ENCODE data around the gene ARHGEF39. TPM values are rescaled to one million over a fixed set of nuclear protein-coding genes. Genes with fewer than 3 reads are reported as not detected.
"Not testable (repeated sequence)": the region's sequence is repeated elsewhere in the genome, so short reads cannot be mapped to it uniquely, and the experiment has no call there.

Gene ARHGEF39
- total RNA-seq, 1 donor from 2014 or later, result 0.94 TPM

DNA sequence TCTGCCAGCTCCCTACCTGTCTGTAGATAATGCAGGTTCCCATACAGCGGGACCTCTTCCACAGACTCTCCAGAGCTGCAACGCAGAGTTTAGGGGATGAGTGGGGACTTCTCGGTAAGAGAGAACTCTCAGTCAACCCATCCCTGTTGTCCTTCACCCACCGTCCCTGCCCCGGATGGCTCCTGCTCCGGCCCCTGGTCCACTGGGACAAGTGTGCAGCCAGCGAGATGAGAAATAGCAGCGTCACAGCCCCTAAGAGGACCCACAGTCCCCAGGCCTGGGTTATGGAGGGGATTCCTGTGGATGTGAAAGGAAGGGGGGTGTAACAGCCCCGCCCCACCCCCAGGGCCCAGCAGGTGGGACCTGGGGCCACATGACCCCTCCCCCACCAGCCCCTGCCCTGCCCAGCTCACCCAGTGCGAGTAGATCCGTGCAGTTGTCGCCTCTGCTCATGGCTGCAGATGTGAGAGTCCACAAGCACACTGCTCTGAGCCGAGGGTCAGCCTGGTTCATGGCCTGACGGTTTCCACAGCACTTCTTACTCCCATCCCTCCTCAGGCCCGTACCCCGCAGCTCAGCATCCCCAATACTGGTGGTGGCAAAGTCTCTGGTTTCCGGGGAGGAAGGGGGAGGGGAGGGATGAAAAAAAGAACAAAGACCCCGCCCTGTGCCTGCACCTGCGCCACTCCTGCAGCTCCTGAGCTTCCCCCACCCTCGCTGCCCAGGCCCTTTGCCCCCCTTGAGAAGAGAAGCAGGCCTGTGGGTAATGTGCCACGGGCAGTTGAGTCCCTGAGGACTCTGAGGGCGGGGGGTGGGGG lies 14.4 kb downstream of the ARHGEF39 start, which contains the start of gene SIT1:
Gene SIT1, minus strand, starts transcription at position 591 of the 818 bp plus-strand sequence. Its CDS starts 78 bp downstream, at position 513.
- no peak for DNase-seq

DNA sequence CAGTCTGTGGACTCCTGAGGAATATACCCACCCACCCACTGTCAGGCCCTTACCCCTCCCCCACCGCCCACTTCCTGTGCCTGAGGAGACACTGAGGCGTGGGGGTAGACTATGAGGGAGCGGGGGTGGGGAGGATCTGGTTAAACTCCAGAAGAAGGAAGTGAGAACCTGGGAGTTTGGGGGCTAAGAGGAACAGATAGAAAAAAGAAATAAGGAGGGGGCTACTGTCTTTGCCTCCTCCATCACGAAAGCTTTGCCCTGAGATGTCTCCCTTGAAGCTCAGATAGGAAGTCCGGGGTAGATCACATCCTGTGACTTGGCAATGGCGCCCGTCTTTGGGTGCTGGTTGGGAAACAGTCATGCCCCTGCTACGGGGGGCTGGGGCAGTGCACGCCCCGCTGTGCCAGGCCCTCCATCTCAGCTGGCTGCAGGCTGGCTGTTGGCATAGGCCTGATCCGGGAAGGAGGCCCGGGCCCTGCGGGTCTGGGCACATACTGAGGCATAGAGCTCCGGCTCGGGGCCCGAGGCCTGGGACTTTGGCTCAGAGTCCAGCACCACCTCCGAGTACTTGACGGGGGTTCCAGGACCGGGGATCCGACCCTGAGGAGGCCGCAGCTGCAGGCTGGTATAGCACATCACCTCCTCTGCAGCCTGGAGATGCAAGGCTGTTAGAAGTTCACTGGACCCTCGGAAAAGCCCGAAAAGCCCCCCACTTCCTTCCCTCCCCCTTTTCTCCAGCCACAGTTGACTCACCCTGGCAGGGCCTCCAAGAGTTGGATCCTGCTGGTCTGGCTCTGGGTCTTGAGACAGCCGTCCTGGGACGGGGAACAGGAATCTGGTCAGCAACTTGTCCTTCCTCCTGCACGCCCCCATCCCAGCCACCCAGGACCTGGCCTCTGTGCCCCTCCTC lies 15.3 kb downstream of the ARHGEF39 start:
- DNase-seq, result no peak

GRCh38 chr9:35646533-35647265 lies 18.3 kb downstream of the ARHGEF39 start:
- peak; percentile 85 for DNase-seq

DNA sequence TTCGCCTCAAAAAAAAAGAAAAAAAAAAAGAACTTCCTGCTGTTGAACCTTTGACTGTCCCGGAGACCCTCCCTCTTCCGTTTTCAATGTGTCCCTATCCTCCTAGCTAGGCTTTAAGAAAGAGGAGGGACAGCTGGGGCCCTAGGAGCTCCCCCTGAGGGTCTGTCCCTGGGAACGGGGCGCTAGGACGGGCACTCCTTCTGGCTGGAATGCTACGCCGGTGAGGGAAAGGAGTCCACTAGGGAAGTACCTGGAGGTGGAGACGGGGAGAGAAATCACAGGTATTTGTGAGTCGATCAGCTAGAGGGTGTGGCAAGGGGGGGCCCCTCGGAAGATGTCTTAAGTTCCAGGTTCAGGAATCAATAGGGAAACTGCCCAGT lies 18.9 kb downstream of the ARHGEF39 start:
- DNase-seq, result no peak

GRCh38 chr9:35645736-35646135 lies 19.3 kb downstream of the ARHGEF39 start:
- not testable (repeated sequence) for DNase-seq

DNA sequence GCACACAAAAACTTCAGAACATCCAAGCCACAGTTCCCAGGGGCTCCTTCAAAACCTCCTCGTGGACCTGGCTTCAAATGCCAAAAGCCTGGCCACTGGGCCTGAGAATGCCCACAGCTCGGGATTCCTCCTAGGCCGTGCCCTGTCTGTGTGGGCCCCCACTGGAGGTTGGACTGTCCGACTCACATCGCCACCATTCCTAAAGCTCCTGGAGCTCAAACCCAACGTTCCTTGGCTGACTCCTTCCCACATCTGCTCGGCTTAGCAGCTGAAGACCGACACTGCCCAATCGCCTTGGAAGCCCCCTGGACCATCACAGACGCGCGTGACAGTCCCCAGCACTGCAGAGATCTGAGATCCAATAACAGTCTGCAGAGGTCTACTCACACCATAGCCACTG lies 21.9 kb downstream of the ARHGEF39 start:
- DNase-seq, result no peak

DNA sequence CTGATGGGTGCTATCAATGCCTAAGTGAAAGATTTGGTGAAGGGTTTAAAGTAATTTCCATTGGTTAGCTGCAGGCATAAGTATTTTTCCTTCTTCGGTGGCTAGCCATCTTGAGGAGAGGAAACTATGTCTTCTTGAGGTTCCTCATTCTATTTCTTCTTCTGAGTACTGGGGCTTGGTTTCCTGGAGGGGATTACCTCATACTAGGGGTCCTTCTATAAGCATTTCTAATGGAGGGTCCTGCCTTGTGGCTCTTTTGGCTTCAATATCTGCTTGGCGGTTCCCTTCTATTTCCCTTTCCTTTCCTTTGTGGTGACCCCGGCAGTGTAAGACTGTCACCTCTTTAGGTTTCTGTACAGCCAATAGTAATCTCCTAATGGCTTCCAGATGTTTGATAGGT lies 23.5 kb downstream of the ARHGEF39 start:
- DNase-seq, result not testable (repeated sequence)

DNA sequence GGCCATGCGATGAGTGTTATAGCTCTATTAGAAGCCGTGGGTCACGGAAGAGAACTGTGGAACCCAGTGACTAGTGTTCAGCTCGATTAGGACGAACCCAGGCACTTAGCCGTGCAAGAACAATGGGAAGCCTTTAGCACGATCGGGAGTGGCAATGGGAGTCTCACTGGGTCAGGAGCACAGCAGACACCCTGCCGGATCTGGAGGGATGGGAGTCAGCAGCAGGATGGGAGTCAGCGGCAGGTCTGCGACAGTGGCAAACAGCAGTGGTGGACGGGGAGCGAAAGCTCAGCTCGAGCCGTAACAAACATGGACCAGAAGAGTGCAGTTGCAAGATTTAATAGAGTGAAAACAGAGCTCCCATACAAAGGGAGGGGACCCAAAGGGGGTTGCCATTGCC lies 24.6 kb downstream of the ARHGEF39 start:
- not testable (repeated sequence) for DNase-seq

DNA sequence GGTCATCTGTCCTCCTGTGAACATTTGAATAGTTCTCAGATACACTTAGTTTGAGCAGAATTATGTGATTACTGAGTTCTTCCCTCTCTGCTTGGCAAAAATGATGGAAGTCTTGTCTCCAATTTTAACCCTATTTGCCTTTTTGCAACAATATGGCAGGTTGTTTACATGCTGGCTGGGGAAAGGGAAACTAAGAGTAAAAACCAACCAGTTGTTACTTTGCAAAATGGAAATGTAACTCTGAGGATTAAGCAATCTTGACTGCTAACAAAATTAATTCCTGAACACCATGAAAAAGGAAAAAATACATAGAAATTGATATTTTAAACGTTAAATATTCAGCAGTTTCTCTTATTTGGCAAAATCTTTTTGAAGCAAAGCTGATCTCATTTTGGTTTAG lies 25.4 kb downstream of the ARHGEF39 start:
- DNase-seq, result no peak

- not testable (repeated sequence) for DNase-seq
Observed at GRCh38 chr9:35639225-35639624, 25.8 kb downstream of the ARHGEF39 start.

- not testable (repeated sequence) for DNase-seq
Observed at GRCh38 chr9:35638751-35639150, 26.2 kb downstream of the ARHGEF39 start.

DNA sequence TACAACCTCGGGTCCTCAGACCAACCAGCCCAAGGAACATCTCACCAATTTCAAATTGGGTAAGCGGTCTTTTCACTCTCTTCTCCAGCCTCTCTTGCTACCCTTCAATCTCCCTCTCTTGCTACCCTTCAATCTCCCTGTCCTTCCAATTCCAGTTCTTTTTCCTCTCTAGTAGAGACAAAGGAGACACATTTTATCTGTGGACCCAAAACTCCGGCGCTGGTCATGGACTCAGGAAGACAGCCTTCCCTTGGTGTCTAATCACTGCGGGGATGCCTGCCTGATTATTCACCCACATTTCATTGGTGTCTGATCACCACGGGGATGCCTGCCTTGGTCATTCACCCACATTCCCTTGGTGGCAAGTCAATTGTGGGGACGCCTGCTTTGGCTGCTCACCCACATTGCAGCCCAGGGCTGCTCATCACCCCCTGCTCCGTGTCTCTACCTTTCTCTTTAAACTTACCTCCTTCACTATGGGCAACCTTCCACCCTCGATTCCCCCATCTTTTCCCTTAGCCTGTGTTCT lies 27.5 kb downstream of the ARHGEF39 start:
- DNase-seq, result not testable (repeated sequence)

DNA sequence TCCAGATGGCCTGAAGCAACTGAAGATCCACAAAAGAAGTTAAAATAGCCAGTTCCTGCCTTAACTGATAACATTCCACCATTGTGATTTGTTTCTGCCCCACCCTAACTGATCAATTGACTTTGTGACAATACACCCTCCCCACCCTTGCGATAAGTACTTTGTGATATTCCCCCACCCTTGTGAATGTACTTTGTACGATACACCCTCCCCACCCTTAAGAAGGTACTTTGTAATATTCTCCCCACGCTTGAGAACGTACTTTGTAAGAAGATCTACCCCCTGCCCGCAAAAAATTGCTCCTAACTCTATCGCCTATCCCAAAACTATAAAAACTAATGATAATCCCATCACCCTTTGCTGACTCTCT lies 28.1 kb downstream of the ARHGEF39 start:
- not testable (repeated sequence) for DNase-seq

DNA sequence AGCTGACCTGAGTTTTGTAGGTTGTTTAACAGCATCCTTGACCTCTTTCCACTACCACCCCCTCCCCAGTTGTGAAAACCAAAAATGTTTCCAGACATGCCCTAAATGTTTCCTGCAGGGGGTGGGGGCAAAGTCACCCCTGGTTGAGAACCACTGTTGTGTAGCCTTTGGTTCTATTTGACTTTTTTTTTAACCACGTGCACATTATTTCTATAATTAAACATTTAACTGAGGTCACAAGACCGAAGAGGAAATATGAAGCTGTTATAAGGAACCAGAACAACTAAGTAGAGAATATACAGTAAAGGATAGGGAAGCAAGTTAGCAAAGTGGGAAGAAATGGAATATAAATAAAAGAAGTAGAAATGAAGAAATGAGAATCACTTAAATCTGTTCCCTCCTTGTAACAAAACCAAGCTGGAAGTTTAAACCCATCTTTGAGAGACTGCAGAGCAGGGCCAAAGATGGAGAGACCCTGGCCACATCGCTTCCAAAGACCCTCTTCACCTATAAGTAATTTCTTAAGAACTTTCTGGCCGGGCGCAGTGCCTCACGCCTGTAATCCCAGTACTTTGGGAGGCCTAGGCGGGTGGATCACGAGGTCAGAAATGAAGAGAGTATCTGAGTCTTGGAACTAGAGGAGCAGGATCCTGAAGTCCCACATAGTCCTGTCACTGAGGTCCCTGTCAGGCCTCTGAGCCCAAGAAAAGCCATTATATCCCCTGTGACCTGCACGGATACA lies 28.7 kb downstream of the ARHGEF39 start:
- DNase-seq, result no peak

GRCh38 chr9:35635730-35636129 lies 29.3 kb downstream of the ARHGEF39 start:
- no peak for DNase-seq

DNA sequence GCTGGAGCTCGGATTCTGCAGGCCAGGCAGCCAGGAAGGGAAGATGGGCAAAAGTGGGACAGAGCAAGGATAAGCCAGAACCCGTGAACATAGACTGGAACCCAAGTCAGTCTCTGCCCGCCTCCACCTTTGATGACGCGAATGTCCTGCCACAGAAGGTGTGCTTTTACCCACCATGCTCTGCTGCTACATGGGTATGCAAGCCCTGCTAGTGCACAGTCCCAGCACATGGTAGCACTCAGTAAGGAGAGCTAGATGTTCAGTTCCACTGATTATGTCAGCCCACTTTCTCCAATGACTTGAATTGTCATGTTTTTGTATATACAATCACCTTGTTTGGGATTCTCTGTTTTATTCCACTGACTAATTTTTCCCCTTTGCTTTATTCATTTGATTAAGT lies 35.4 kb downstream of the ARHGEF39 start:
- no peak for DNase-seq

GRCh38 chr9:35628389-35628991 lies 36.5 kb downstream of the ARHGEF39 start:
- DNase-seq, result no peak

- no peak for DNase-seq
Observed at GRCh38 chr9:35627575-35627974, 37.4 kb downstream of the ARHGEF39 start.

DNA sequence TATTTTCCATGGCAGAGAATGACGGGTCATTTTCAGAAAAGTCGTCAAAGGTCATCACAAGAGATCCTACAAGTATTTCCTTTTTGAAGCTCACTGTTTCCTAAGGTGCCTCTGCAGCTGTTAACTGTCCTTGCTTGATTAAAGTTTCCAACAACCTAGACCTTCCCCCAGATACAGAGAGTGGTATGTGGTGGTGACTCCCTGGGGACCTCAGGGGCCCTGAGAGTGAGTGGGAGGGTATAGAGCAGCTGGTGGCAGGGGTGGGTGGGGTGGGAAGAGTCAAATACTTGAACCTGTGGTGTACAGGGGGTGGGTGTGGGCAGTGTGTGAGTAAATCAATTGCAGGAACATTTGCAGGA lies 45.2 kb downstream of the ARHGEF39 start:
- no peak for DNase-seq

- DNase-seq, result no peak
Observed at GRCh38 chr9:35618854-35619799, 45.9 kb downstream of the ARHGEF39 start.
